Neural crest cell (in vitro differentiated cells): ENCODE data around the gene ST8SIA1. TPM values are rescaled to one million over a fixed set of nuclear protein-coding genes. Genes with fewer than 3 reads are reported as not detected.

Experiments
- DNase-seq: peaks from one replicate; pipeline ENCODE4 v3.0.0; 2021; ENCODE audit warnings: low read depth, mixed read lengths, low spot score
- H3K27ac Mint-ChIP-seq: one replicate; pipeline ENCODE4 v1.8.0; 2021; ENCODE audit warnings: mild to moderate bottlenecking, mixed read lengths; ENCODE audit not compliant: unreplicated experiment
- H3K27me3 Mint-ChIP-seq: 2 replicates; pipeline ENCODE4 v1.8.0; 2021; ENCODE audit warnings: low read depth, mild to moderate bottlenecking, mixed read lengths
- H3K36me3 Mint-ChIP-seq: 2 replicates; pipeline ENCODE4 v1.8.0; 2021; ENCODE audit warnings: low read depth, mild to moderate bottlenecking, mixed read lengths
- H3K4me1 Mint-ChIP-seq: 2 replicates; pipeline ENCODE4 v1.8.0; 2021; ENCODE audit warnings: mixed read lengths
- H3K4me3 Mint-ChIP-seq: one replicate; pipeline ENCODE4 v1.8.0; 2021; ENCODE audit warnings: mild to moderate bottlenecking, mixed read lengths
- H3K9me3 Mint-ChIP-seq: 2 replicates; pipeline ENCODE4 v1.8.0; 2021; ENCODE audit warnings: mixed read lengths
- total RNA-seq: library from RNA; stranded (reverse); gene quantifications from 2 replicates; pipeline ENCODE4 v1.2.1, GENCODE V29; 2021
- TF ChIP-seq, protein P1 (sequence below): fragments of 200-600 bp; sonication (generic); conservative IDR thresholded peaks from 2 replicates; pipeline ENCODE4 v1.5.0; 2021; ENCODE audit warnings: antibody characterized with exemption, mild to moderate bottlenecking

Gene ST8SIA1
- total RNA-seq, 1 donor from 2014 or later, result 62.7 TPM

DNA sequence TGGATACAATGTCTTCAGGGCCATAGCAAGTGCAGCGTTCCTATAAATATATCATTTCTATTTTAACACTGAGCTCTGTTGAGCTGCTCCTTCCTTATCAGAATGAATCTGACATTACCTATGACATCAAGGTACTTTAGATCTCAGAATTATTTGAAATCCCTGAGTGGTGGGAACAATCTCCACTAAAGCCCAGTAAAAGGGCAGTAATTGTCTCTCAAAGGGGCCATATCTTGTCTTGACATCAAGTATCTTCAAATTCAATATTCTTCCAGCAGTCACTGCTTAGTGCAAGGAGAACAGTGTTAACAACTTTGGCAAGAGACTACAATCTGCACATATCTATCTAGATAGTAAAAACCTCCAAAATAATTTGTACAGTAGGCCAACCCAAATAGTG, 21.7 kb upstream of the ST8SIA1 start:
- Mint-ChIP-seq H3K27me3 (peaks cover 1% of the 10 kb centered on the region), H3K4me1 (no peaks in the 10 kb centered on the region), H3K36me3 (no peaks in the 10 kb centered on the region), H3K27ac (no peak overlapping the region), H3K9me3 (no peaks in the 10 kb centered on the region), H3K4me3 (no peak overlapping the region)
- DNase-seq, result no peak
- TF ChIP-seq, protein P1, sequence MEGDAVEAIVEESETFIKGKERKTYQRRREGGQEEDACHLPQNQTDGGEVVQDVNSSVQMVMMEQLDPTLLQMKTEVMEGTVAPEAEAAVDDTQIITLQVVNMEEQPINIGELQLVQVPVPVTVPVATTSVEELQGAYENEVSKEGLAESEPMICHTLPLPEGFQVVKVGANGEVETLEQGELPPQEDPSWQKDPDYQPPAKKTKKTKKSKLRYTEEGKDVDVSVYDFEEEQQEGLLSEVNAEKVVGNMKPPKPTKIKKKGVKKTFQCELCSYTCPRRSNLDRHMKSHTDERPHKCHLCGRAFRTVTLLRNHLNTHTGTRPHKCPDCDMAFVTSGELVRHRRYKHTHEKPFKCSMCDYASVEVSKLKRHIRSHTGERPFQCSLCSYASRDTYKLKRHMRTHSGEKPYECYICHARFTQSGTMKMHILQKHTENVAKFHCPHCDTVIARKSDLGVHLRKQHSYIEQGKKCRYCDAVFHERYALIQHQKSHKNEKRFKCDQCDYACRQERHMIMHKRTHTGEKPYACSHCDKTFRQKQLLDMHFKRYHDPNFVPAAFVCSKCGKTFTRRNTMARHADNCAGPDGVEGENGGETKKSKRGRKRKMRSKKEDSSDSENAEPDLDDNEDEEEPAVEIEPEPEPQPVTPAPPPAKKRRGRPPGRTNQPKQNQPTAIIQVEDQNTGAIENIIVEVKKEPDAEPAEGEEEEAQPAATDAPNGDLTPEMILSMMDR, result no peak

DNA sequence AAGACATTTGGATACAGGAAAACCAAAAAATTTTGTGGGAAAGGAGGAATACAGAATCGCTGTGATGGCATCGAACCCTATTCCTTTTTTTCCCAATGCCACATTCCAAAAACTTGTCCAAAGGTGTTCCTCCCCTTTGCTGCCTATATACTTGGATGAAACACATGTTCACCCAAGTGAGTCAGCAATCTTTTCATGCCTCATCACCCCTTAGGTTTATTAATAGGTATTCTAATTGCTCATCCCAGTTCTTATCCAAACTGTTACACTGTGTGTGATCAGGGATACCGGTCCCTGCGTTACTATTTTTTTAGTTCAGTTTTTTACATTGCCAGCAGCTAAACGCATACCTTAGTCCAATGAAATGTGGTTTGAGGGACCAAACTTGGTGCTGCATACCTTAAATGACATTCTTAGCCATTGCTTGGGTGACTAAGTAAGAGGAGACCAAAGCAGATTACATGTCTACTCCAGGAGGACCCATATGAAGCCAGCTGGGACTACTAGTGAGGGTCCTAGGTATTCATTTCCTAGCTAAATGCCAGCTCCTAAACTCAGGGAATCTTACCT, 20.6 kb upstream of the ST8SIA1 start:
- Mint-ChIP-seq H3K36me3 (no peaks in the 10 kb centered on the region), H3K9me3 (no peaks in the 10 kb centered on the region), H3K27ac (no peak overlapping the region), H3K4me1 (no peaks in the 10 kb centered on the region), H3K4me3 (no peak overlapping the region), H3K27me3 (peaks cover 6% of the 10 kb centered on the region)
- TF ChIP-seq, protein P1, result no peak
- DNase-seq, result no peak

DNA sequence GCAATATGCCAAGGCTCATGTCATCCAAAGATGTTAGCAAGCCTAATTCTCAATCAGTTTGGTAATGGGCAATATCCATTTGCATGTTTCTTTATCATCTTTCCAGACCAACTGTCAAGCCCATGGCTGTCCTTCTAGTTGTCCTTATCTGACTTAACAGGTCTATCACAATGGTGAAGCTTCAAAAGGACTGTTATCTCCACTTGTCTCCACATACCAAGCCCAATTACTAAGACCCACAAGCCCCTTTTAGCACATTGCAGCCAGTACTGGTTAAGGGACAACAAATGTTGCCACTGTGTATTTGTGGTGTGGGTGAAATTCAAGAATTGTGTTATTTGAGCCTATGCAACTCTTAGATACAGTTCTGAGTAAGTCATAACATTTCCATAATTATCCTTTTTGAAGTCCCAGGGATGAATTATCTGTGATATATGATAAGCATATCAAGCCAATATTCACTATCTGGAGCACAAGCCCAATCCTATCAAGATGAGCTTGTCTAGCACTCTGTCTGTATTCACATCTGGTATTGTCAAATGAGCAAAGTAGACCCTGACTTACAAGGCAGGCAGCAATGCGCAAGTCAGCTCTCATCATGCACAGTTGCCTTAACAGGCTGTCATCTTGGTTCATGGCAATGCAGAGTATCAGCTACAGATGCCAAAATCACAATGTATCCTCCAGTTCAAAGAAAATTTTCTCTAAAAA, 19.3 kb upstream of the ST8SIA1 start:
- H3K27me3 Mint-ChIP-seq, result peaks cover 16% of the 10 kb centered on the region
- TF ChIP-seq, protein P1, result no peak
- H3K36me3 Mint-ChIP-seq, result no peaks in the 10 kb centered on the region
- DNase-seq, result no peak
- no peak overlapping the region for H3K4me3 Mint-ChIP-seq
- no peaks in the 10 kb centered on the region for H3K4me1 Mint-ChIP-seq
- H3K9me3 Mint-ChIP-seq, result no peaks in the 10 kb centered on the region
- H3K27ac Mint-ChIP-seq, result no peak overlapping the region

DNA sequence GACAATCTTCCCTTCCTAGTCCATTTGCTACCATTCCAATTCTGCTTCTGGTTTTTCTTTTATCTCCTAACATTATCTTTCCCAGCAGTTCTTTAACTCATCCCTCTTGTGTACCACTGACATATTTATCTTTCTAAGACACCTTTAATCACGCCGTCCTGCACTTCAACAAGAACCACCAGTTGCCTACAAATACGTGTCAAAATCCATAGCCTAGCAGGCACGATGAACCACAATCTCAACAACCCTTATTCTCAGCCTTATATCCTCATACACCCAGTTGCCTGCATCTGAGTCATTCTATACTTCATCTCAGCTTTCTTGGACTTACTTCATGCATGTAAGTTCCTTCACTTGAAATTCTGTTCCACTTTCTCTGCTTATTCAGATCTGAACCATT, 16.4 kb upstream of the ST8SIA1 start:
- Mint-ChIP-seq H3K9me3 (no peaks in the 10 kb centered on the region), H3K27me3 (peaks cover 17% of the 10 kb centered on the region), H3K4me1 (no peaks in the 10 kb centered on the region), H3K36me3 (no peaks in the 10 kb centered on the region), H3K27ac (no peak overlapping the region), H3K4me3 (no peak overlapping the region)
- TF ChIP-seq, protein P1, result no peak
- no peak for DNase-seq

DNA sequence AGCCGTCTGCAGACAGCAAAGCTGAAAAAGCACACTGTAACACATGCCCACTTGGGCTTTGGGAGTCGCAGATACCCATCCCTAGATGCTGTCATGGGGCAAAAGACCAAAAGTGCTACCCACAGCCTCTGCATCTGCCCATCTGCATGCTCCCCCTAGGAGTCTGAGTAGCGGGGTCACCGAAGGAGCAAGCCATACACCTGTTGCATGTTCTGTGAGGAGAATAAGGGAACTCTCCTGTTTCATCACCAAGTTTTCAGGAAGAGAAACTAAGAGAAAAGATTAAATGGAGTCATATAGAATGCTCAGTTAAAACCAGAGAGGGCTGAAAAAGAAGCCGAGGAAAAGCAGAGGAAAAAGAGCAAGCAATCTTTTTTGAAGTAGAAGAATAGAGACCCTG, 13.7 kb upstream of the ST8SIA1 start:
- TF ChIP-seq, protein P1, result no peak
- no peak overlapping the region for H3K27ac Mint-ChIP-seq
- peaks cover 17% of the 10 kb centered on the region for H3K27me3 Mint-ChIP-seq

More for the DNA sequence above, 13.7 kb upstream of the ST8SIA1 start:
- Mint-ChIP-seq H3K4me3 (no peak overlapping the region), H3K36me3 (no peaks in the 10 kb centered on the region), H3K4me1 (no peaks in the 10 kb centered on the region), H3K9me3 (no peaks in the 10 kb centered on the region)
- DNase-seq, result no peak
